Mesenchymal stem cell (in vitro differentiated cells and primary cell): ENCODE data around the gene SLC25A21.
A peak's percentile ranks its signal among the peaks of the same experiment; 100 is the strongest.

ENCODE experiments used
- DNase-seq: peaks from one replicate; pipeline ENCODE4 v3.0.0-alpha.2; 2013
- H2AFZ ChIP-seq: one replicate; pipeline ENCODE4 v1.6.1; 2013; ENCODE audit warnings: low read depth, mild to moderate bottlenecking, control low read depth, inconsistent platforms, low read length, moderate library complexity
- H2AK5ac ChIP-seq: 2 replicates; pipeline ENCODE4 v1.6.1; 2013; ENCODE audit warnings: low read length, moderate library complexity, mild to moderate bottlenecking, inconsistent platforms; ENCODE audit not compliant: severe bottlenecking
- H2BK120ac ChIP-seq: one replicate; pipeline ENCODE4 v1.6.1; 2013; ENCODE audit warnings: low read depth, mild to moderate bottlenecking, inconsistent platforms, low read length, moderate library complexity
- H2BK12ac ChIP-seq, 2 experiments: one replicate each; pipeline ENCODE4 v1.6.1; 2013; ENCODE audit warnings: inconsistent platforms in 2 of 2, low read length in 2 of 2, mild to moderate bottlenecking in 2 of 2, moderate library complexity in 2 of 2, control low read depth in 1 of 2
- H2BK15ac ChIP-seq: one replicate; pipeline ENCODE4 v1.6.1; 2013; ENCODE audit warnings: mild to moderate bottlenecking, low read depth, inconsistent platforms; ENCODE audit not compliant: poor library complexity, severe bottlenecking
- H2BK5ac ChIP-seq: 2 replicates; pipeline ENCODE4 v1.6.1; 2013; ENCODE audit warnings: low read depth, mild to moderate bottlenecking, low read length, control low read depth, inconsistent platforms; ENCODE audit not compliant: poor library complexity, severe bottlenecking
- H3K14ac ChIP-seq, 2 experiments: one replicate each; pipeline ENCODE4 v1.6.1; 2013; ENCODE audit warnings: inconsistent platforms in 2 of 2, low read length in 2 of 2, control low read depth in 1 of 2, mild to moderate bottlenecking in 1 of 2, moderate library complexity in 1 of 2
- H3K18ac ChIP-seq, 2 experiments: one replicate each; pipeline ENCODE4 v1.6.1; 2013; ENCODE audit warnings: inconsistent platforms in 2 of 2, low read length in 2 of 2, control low read depth in 1 of 2, low read depth in 1 of 2, mild to moderate bottlenecking in 1 of 2
- H3K23ac ChIP-seq, 2 experiments: one replicate each; pipeline ENCODE4 v1.6.1; 2013; ENCODE audit warnings: inconsistent platforms in 2 of 2, low read length in 2 of 2, mild to moderate bottlenecking in 2 of 2, moderate library complexity in 2 of 2, control low read depth in 1 of 2
- H3K27ac ChIP-seq: 2 replicates; pipeline ENCODE4 v1.5.1; 2013; ENCODE audit warnings: mild to moderate bottlenecking, moderate library complexity, low read length, control low read depth, inconsistent platforms; ENCODE audit not compliant: poor library complexity, severe bottlenecking
- H3K27me3 ChIP-seq, 2 experiments: 2 replicates each; pipeline versions ENCODE4 v1.6.1 to v1.7.0; 2013; ENCODE audit warnings: low read length in 2 of 2, mild to moderate bottlenecking in 2 of 2, moderate library complexity in 2 of 2, control low read depth in 1 of 2, inconsistent platforms in 1 of 2; ENCODE audit not compliant: control insufficient read depth in 1 of 2, insufficient read depth in 1 of 2
- H3K36me3 ChIP-seq, 2 experiments: 2 replicates each; pipeline versions ENCODE4 v1.6.1 to v1.7.0; 2013; ENCODE audit warnings: low read length in 2 of 2, control low read depth in 1 of 2, inconsistent platforms in 1 of 2, low read depth in 1 of 2, mild to moderate bottlenecking in 1 of 2; ENCODE audit not compliant: insufficient read depth in 2 of 2, control insufficient read depth in 1 of 2
- H3K4ac ChIP-seq, 2 experiments: one replicate each; pipeline ENCODE4 v1.6.1; 2013; ENCODE audit warnings: inconsistent platforms in 2 of 2, low read length in 2 of 2, mild to moderate bottlenecking in 2 of 2, moderate library complexity in 2 of 2, control low read depth in 1 of 2, low read depth in 1 of 2
- H3K4me1 ChIP-seq: 2 replicates; pipeline ENCODE4 v1.6.1; 2013; ENCODE audit warnings: low read depth, low read length, control low read depth; ENCODE audit not compliant: control insufficient read depth, insufficient read depth
- H3K4me2 ChIP-seq: 2 replicates; pipeline ENCODE4 v1.6.1; 2013; ENCODE audit warnings: low read length, mild to moderate bottlenecking, inconsistent platforms; ENCODE audit not compliant: poor library complexity, severe bottlenecking
- H3K4me3 ChIP-seq, 2 experiments: 2 replicates each; pipeline versions ENCODE4 v1.5.1 to v1.7.0; 2013; ENCODE audit warnings: low read length in 2 of 2, mild to moderate bottlenecking in 2 of 2, control low read depth in 1 of 2, low read depth in 1 of 2; ENCODE audit not compliant: insufficient read depth in 1 of 2
- H3K79me1 ChIP-seq: replicated peaks from 2 replicates; pipeline ENCODE4 v1.6.1; 2013; ENCODE audit warnings: mild to moderate bottlenecking, control low read depth, low read length, inconsistent platforms; ENCODE audit not compliant: poor library complexity, severe bottlenecking
- H3K9ac ChIP-seq: 2 replicates; pipeline ENCODE4 v1.7.0; 2013; ENCODE audit warnings: mild to moderate bottlenecking, low read length, moderate library complexity
- H3K9me3 ChIP-seq: 2 replicates; pipeline ENCODE4 v1.7.0; 2013; ENCODE audit warnings: mild to moderate bottlenecking, low read length; ENCODE audit not compliant: control insufficient read depth
- H4K8ac ChIP-seq: one replicate; pipeline ENCODE4 v1.6.1; 2013; ENCODE audit warnings: inconsistent platforms, mild to moderate bottlenecking, low read length, moderate library complexity
- H4K91ac ChIP-seq: one replicate; pipeline ENCODE4 v1.6.1; 2013; ENCODE audit warnings: mild to moderate bottlenecking, low read length, inconsistent platforms
- WGBS: methylation state at CpG from one replicate; pipeline ENCODE4 v1.1.7; 2013; ENCODE audit warnings: mixed read lengths; 5-methylcytosine and 5-hydroxymethylcytosine counted together

The SLC25A21 gene

DNA sequence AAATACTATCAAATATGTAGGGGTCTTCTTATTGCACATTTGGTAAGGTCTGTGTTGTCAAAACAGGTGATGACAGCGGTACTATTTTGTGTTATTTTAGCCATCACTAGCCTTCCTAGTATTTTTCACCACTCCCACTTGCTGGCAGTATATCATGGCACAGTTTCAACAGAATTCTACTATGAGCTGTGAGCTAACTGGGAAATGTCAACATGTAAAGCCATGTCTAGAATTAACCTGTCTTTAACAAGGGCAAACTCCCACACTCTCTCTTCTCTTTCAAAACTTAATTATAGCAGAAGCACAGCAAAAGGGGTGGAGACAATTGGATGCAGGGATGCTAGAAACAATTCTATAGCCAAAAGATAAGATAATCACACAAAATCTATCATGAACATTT, 257.3 kb downstream of the SLC25A21 start:
- H3K18ac ChIP-seq = no peak overlapping the region
- H3K36me3 ChIP-seq = no peaks in the 10 kb centered on the region
- no peaks in the 10 kb centered on the region for H3K4me1 ChIP-seq
- H3K4ac ChIP-seq = no peak overlapping the region
- H3K79me1 ChIP-seq = no peaks in the 10 kb centered on the region
- no peak overlapping the region for H2BK12ac ChIP-seq
- H2AFZ ChIP-seq = no peak overlapping the region
- H3K9ac ChIP-seq = no peak overlapping the region
- H3K4me2 ChIP-seq = no peak overlapping the region
- H2BK5ac ChIP-seq = no peak overlapping the region
- H4K8ac ChIP-seq = no peak overlapping the region
- no peak overlapping the region for H3K4me3 ChIP-seq
- H4K91ac ChIP-seq = no peak overlapping the region
- H2BK15ac ChIP-seq = no peak overlapping the region
- no peak for DNase-seq
- no peak overlapping the region for H2AK5ac ChIP-seq
- no peaks in the 10 kb centered on the region for H3K9me3 ChIP-seq
- no peak overlapping the region for H3K23ac ChIP-seq
- no peak overlapping the region for H2BK120ac ChIP-seq
- H3K27me3 ChIP-seq = peaks cover 0 to 3% of the 10 kb centered on the region in 2 experiments
- no peak overlapping the region for H3K27ac ChIP-seq
- 90% methylated on average over 1 of the region's 1 CpG for WGBS
- no peak overlapping the region for H3K14ac ChIP-seq

DNA sequence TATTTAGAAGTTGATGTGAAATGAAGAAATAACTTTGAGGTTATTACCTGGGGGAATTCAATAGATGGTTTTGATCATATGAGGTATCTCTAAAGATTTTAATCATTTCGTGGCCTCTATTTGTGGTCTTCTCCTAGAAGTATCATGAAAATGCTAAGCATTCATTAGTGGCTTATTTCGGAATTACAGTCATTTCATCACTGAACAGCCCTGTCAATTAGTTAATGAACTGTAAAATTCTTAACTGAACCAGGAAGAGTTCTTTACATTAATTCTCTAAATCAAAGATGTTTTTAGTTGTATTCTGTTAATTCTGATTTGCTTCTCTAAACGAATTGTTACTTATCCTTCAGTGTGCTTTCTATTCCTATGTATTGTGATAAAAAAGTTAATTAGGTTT, 261.8 kb downstream of the SLC25A21 start:
- Histone ChIP-seq H3K79me1 (no peaks in the 10 kb centered on the region), H3K27me3 (peaks cover 0 to 1% of the 10 kb centered on the region in 2 experiments), H2BK12ac (no peak overlapping the region), H4K8ac (no peak overlapping the region), H3K23ac (no peak overlapping the region), H3K4ac (no peak overlapping the region), H3K9ac (no peak overlapping the region), H3K18ac (no peak overlapping the region), H2BK15ac (no peak overlapping the region), H2BK120ac (no peak overlapping the region), H3K4me2 (no peak overlapping the region), H3K14ac (no peak overlapping the region), H2BK5ac (no peak overlapping the region), H4K91ac (no peak overlapping the region), H3K36me3 (no peaks in the 10 kb centered on the region), H2AK5ac (no peak overlapping the region), H3K27ac (no peak overlapping the region), H3K4me3 (no peak overlapping the region), H3K9me3 (no peaks in the 10 kb centered on the region), H3K4me1 (no peaks in the 10 kb centered on the region), H2AFZ (no peak overlapping the region)
- no CpG with 5 or more reads among the region's 3 CpGs for WGBS
- no peak for DNase-seq

DNA sequence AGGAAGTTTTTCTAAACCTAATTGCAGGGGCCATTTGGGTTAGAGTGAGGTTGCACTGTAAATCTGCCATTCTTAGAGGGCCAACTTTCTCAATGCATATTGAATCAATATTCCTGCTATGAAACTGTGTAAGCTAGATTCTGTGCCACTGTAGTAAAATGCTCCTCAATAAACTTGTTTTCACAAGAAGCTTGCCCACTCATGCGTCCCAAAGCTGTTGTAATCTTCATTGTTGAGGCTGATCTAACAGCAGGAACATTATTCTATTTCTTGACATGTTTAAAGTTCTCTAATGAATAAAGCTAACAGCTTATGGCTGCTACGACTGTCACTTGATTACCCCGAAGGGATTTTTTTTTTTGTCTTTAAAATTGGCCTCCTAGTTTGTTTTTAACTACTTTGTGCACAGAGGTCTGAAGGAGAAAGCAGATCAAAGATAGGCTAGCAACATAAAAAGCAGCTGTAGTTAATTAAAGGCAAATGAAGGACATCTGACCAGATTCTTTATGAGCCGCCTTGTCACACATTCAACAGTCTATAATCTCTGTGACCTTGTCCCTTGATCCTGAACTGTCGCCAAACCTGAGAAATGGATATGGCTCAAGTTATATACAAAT, 267.0 kb downstream of the SLC25A21 start:
- Histone ChIP-seq H2BK120ac (no peak overlapping the region), H2AK5ac (no peak overlapping the region), H3K9ac (no peak overlapping the region), H3K4ac (no peak overlapping the region), H3K79me1 (no peaks in the 10 kb centered on the region), H2BK15ac (no peak overlapping the region), H3K4me2 (no peak overlapping the region), H3K36me3 (no peaks in the 10 kb centered on the region), H3K18ac (no peak overlapping the region), H3K9me3 (no peaks in the 10 kb centered on the region), H3K14ac (no peak overlapping the region), H2BK12ac (no peak overlapping the region), H3K27me3 (no peaks in the 10 kb centered on the region), H2BK5ac (no peak overlapping the region), H3K4me1 (no peaks in the 10 kb centered on the region), H3K27ac (no peak overlapping the region), H2AFZ (no peak overlapping the region), H4K8ac (no peak overlapping the region), H3K23ac (no peak overlapping the region), H3K4me3 (no peak overlapping the region), H4K91ac (no peak overlapping the region)
- no peak for DNase-seq
- 84% methylated on average over 4 of the region's 5 CpGs for WGBS

DNA sequence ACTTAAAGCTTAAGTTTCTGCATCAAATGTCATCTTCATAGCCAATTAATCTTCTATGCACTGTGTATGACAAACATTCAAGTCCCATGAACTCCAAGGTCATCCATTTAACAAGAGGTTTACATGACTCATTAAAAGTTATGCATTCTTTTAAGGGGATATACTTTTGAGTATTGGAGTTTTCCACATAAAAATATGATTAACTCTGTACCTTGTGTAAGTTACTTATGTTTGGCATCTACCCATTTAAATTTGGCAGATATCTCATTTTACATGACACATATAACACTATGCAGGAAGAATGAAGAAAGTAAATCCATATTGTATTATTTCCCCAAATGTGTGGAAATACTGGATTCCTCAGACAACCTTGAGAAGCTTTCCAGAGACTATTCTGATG, 270.5 kb downstream of the SLC25A21 start:
- H3K18ac ChIP-seq = no peak overlapping the region
- no peak overlapping the region for H3K4me2 ChIP-seq
- no peak overlapping the region for H2BK15ac ChIP-seq
- H4K91ac ChIP-seq = no peak overlapping the region
- H3K4me1 ChIP-seq = no peaks in the 10 kb centered on the region
- H2AK5ac ChIP-seq = no peak overlapping the region
- H2BK5ac ChIP-seq = no peak overlapping the region
- no peak overlapping the region for H3K23ac ChIP-seq
- no peaks in the 10 kb centered on the region for H3K27me3 ChIP-seq
- H3K4ac ChIP-seq = no peak overlapping the region
- no peaks in the 10 kb centered on the region for H3K36me3 ChIP-seq
- H3K27ac ChIP-seq = no peak overlapping the region
- no peak overlapping the region for H2BK120ac ChIP-seq
- H3K4me3 ChIP-seq = no peak overlapping the region
- no peak overlapping the region for H3K9ac ChIP-seq
- H3K14ac ChIP-seq = no peak overlapping the region
- no peaks in the 10 kb centered on the region for H3K79me1 ChIP-seq
- no peaks in the 10 kb centered on the region for H3K9me3 ChIP-seq
- H4K8ac ChIP-seq = no peak overlapping the region
- no peak overlapping the region for H2BK12ac ChIP-seq
- peak; percentile 0 for DNase-seq
- H2AFZ ChIP-seq = no peak overlapping the region
